ENCODE measurements around the gene PLLP.
"Not testable (repeated sequence)": the region's sequence is repeated elsewhere in the genome, so short reads cannot be mapped to it uniquely, and the experiment has no call there.

Gene PLLP

DNA sequence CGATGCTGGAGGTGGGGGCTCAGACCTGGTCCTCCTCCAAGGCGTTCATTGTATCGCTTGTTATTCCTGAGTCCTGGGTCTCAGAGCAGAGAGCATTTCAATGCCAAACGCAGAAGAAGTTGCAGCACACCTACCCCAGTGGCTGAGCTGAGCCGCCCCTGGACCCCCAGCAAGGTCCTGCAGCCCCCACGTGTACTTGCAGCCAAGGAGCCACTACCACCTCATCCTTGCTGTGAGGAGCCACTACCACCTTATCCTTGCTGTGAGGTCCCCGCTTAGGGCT lies 13.5 kb downstream of the PLLP start:
- DNase-seq, result no peak

DNA sequence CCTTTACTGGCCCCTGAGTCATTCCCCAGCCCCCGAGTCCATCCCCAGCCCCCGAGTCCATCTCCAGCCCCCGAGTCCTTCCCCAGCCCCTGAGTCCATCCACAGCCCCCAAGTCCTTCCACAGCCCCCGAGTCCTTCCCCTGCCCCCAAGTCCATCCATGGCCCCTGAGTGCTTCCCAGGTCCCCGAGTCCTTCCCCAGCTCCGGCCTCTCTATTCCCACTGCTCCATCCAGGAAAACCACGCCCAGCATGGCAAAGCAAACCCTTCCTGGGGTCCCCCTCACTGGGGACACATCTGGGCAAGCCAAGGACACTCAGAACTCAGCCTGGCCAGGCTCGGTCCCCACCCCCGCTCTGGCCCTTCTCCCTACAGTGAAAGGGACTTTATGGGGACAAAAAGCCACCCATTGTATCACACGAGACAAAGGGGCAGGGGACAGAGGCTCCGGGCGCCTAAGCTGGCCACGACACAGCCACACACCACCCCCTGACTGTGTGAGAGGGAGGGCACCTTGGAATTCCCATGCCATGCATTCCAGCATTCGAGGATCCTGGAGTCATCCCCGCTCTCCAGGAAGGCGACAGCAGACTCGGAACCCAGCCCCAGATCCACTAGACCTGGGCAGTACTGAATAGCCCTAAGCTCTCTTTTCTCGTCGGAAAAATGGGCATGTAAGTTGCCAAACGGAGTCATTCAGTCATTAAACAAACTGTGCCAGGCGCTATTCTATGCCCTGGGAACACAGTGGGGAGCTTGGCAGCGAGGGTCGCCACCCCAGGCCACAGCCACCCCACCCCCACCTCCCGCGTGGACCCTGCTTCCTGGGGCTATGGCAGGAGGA lies 14.0 kb downstream of the PLLP start:
- DNase-seq, result no peak

DNA sequence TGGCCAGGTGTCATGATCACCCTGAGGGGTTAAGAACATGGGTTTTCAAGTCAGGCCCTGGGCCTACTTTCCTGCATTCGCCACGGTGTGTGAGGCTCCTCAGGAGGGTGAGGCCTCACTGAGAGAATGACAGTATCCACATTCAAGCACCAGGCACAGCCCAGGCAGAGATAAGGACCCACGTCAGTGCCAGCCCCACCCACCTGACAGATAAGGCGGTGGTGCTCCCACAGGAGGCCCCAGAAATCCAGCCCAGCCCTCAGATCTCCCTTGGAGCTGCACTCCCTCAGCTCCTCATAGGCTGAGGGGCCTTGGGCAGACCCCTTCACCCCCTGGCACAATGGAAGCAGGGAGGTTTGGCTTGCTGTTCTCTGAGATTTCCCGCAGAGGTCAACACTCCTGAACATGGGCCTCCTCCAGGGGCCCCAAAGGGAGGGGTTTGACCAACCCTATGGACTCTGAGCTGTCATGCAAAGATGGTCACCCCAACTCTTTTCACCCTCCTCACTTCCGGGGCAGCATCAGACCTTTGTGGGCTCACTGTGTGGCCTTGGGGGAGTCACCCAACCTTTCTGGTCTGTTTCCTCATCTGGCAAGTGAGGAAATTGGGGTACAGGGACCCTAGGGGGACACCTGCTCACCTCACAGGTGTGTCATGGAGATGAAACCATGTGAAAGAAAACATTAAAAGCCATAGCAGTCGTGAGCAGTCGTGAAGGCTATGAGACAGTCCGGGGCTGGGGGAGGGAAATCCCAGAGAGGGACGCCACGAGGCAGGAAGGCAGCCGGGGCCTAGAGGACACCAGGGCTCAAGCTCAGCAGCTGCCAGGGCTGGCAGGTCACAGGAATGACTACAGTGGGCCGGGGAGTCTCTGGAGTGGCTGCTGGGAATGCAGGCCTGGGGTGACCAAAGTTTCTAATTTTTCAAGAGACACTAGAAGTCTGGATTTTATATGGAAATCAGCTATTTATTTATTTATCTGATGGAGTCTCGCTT lies 15.4 kb downstream of the PLLP start:
- no peak for DNase-seq

DNA sequence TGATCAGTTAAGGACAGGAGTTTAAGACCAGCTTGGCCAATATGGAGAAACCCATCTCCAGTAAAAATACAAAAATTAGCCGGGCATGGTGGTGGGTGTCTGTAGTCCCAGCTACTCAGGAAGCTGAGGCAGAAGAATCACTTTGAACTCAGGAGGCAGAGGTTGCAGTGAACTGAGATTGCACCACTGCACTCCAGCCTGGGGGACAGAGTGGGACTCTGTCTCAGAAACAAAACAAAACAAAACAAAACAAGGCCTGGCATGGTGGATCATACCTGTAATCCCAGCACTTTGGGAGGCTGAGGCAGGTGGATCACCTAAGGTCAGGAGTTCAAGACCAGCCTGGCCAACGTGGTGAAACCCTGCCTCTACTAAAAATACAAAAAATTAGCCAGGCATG lies 17.1 kb downstream of the PLLP start:
- not testable (repeated sequence) for DNase-seq

DNA sequence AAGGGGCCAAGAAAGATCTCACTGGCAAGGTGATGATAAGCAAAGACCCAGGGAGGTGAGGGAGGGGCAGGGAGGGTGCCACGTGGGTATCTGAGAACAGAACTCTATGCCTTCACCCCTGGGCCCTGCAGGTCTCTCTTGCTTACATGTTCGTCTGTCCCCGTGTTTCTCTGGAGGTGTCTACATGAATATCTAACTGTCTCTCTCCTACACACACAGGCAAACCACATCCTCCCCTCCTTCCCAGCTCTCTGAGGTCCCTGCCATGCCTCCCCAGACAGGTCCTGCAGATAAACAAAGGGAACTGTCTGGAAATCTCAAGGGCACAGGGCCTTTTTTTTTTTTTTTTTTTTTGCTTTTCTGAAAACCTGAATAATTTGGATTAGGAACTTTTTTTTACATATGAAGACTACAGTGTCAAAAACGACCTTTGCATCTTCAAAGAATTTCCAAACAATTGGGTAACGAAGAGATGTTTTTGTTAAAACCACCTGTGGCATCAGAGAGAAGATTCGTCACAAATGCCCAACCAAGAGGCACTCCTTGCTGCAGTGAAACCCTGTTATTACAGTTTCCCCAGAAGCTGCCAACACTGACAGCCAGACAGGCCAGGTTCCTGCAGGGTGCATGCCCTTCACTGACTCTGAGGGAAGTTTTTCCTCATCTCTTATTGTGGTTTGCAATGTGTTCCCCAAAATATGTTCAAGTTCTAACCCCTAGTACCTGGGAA lies 17.8 kb downstream of the PLLP start:
- DNase-seq, result peak in 1 of 2 donors; percentile 38

DNA sequence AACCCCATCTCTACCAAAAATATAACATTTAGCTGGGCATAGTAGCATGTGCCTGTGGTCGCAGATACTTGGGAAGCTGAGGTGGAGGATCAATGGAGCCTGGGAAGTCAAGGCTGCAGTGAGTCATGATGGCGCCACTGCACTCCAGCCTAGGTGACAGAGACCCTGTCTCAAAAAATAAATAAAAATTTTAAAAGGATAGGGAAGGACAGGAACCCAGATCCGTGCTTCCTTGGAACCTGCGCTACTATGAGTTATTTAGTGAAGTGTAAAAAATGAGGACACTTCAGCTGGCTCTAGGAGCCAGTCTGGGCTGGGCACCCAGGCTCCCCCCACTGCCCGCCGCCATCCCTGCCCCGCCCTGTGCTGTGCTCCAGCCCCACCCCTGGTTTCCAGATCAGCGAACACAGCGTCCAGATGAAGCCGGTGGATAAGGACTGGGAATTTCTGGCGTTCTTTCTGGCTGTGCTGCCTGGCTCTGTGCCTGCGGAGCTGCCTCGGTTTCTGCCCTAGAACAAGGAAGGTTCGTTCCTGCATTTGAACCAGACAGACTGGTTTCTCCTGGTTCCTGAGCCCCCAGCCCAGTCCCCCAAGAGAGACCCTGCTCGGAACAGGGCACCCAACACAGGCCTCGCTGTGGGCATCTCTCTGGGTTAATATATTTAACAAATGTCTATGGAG lies 18.5 kb downstream of the PLLP start:
- no peak for DNase-seq

DNA sequence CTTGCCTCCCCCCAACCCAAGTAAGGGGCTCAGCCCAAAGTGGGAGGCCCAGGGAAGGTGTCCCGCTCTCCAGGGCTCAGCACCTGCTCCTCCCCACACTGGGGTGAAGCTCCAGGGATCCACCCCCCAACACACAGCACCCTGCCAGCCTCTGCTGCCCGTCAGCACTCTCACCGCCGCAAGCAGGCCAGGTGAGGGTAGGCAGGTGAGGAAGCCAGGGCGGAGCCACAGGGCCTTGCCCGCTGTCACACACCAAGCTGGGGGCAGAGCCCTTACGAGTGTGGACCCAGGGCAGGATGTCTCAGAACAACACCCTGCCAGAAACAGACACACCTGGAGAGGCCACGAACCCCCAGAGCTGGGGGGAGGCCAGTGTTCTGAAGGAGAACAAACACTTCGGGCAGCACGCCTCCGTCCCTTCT lies 19.5 kb downstream of the PLLP start:
- DNase-seq, result no peak

DNA sequence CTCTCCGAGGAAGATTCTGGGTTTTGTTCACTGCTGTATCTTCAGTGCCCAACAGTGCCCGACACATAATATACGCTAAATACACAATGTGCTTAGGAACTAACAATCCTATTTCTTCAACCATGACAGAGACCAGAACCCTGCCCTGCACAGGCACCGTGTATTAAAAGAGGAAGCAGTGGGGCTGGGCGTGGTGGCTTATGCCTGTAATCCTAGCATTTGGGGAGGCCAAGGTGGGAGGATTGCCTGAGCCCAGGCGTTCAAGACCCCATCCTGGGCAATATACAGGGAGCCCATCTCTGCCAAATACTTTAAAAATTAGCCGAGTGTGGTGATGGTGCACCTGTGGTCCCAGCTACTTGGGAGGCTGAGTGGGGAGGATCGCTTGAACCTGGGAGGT lies 20.1 kb downstream of the PLLP start:
- no peak for DNase-seq

DNA sequence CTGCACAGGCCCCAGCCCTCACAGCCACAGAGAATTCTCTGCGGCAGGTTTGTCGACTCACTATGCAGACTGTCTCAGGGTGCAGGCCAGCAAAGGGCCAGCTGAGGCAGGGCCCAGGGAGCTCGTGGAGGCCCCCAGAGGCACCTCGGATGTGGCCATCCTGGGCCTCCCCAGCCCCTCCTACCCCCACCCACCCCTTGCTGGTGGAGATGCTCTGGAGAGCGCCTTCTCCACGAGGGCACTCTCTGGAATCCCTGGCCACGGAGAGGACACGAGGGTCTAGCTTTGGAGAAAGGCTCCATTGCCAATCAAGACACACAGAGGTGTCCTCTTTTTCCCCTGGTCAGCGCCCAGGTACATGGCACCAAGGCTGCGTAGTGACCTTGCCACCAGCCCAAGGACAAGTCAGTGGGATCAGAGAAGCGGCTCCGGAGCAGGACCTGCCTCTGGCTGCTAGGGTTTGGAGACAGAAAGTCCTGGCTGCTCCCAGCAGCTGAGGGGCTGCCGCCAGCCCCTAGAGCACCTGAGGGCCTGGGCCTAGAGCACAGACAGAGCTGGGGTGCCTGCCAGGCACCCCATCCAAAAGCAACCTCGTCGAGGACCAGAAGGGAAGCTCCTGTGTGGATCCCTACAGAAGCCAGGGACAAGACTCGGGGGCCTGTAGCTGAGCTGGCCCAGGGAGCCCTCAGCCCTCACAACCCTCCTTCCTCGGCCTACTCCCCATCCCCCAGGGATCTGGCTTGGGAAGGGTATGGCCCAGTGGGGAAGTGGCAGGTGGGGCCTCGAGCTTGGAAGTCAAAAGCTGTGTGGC lies 20.7 kb downstream of the PLLP start:
- no peak for DNase-seq

DNA sequence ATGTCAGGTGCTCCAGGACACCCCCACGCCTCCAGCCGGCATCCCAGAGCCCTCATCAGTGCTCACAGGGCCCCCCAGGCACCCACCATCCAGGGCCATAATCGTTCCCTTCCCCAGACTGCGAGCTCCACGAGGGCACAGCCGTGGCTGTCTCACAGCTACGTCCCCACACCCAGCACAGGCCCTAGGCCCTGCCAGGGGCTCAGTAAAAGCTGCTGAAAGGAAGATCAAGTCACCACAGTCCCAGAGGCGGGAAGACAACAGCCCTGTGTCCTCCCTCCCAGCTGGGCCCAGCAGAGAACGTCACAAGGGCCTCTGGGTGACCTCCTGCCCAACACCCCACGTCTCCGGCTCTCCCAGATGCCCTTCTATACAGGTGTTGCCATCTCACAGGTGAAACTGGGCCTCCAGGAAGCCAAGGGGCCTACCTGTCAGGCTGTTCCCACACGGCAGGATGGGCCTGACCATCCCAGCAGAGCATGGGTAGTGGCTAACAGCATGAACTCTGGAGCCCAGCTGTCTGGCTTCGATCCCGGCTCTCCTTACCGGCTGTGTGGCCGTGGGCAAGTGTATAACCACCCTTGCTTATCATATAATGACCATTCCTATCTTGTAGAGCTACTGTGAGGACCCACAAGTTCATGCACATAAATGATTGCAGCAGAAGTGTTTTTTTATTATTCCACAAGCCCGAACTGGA lies 21.5 kb downstream of the PLLP start:
- no peak for DNase-seq

DNA sequence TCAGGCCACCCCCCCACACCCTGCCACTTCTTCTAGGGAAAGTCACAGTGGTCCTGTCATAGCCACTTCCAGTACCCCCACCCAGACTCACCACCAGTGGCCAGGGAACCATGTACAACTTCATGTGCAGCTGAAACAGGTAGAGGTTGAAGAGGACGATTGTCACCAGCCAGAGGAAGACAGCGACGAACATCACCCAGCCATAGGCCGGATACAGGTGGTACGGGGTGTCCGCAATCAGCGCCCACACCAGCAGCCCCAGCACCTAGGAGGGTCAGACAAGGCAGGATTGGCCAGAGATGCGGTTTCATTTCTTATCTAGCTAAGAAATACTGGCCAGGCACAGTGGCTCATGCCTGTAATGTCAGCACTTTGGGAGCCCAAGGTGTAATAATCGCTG lies 22.7 kb downstream of the PLLP start:
- no peak for DNase-seq

DNA sequence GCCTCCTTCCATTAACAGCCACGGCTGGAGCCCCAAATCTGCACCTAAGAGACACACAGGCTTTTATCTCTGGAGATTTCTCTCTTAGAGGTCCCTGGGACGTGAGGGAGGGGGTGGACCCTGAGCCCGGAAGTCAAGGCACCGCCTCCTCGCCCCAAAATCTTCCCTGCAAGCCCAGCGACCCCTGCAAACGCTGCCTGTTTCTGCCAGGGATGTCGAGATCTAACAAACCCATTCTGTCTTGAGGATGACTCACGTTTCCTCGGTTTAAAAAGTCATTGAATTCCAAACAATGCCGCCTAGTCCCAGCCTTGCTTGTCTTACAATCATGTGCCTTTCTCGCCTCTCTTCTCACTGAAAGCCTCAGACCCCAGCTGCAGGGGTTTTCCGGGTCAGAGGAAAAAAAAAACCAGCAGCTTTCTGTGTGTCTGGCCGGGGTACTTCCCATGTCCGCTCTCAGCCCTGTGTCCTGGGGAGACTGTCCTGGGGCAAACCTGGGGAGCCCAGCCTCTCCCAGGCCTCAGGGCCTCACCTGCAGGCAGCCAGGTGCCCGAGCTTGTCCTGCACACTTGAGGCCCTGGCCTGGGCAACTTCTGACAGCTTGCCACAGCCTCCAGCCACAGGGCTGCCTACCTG lies 24.1 kb downstream of the PLLP start:
- DNase-seq, result peak in 1 of 2 donors; percentile 14

DNA sequence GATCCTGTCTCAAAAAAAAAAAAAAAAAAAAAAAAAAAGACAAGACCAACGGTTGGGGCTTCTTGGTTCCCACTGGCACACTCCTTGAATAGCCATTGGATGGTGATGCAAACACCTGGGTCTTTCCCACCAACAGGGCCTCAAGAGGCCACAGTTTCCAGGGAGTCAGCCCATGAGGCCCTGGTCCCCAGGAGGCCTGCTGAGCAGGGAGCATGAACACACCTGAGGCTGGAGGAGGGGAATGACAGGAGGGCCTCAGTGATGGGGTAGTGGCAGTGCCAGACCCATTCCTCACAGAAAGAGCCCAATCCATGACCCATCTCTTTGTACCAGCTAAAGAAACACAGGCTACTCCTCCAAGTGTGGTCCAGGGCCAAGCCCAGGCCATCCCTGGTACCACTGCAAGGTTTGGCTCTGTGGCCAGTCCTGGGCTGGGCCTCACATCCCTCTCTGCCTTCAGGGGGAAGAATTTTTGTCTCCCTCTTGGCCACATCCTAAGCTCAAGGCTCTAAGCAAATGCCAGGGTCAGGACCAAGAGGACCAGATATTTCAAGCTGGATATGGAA lies 25.5 kb downstream of the PLLP start:
- no peak for DNase-seq

DNA sequence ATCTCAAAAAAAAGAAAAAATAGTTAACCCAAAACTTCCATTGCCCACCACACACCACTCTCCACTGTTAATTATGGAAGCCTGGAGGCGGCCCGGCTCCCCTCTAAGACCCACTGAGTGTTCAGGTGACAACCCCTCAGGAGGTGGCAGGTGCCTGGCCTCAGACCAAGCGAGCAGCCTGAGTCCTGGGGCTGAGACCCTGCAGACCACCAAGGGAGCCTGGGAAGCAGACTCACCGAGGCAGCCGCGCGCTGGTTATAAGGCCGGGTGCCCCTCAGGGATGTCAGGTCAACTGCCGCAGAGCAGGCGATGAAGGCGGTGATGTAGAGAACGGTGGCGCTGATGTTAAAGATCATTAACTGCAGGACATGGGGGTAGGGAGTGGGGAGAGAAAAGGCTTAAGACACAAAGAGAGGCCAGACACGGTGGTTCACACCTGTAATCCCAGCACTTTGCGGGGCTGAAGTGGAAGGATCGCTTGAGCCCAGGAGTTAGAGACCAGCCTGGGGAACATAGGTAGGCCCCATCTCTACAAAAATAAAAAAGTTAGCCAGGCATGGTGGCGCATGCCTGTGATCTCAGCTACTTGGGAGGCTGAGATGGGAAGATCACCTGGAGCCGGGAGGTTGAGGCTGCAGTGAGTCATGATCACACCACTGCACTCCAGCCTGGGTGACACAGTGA lies 26.1 kb downstream of the PLLP start:
- DNase-seq, result no peak

DNA sequence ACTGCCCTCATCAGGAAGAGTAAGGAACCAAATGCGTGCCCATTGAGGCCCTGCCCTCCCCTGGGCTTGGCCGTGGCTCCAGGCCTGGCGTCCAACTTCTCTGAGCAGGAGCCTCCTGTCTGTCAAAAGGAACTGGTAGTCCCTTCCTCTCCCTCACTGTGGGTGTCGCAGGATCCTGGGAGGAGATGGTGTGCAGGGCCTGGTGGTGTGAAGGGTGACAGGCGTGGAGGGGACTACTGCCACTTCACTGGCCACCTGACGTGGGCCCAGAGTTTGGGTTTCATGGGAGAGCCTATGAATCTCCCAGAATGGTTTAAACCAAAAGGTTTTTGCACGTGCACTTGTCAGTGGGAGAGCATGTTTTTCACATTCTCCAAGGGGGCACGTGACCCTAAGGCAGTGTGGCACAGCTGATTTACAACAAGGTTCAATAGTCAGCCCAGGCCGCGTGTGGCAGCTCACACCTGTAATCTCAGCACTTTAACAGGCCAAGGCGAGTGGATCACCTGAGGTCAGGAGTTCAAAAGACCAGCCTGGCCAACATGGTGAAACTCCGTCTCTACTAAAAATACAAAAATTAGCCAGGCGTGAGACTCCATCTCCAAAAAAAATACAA lies 26.9 kb downstream of the PLLP start:
- DNase-seq, result no peak

DNA sequence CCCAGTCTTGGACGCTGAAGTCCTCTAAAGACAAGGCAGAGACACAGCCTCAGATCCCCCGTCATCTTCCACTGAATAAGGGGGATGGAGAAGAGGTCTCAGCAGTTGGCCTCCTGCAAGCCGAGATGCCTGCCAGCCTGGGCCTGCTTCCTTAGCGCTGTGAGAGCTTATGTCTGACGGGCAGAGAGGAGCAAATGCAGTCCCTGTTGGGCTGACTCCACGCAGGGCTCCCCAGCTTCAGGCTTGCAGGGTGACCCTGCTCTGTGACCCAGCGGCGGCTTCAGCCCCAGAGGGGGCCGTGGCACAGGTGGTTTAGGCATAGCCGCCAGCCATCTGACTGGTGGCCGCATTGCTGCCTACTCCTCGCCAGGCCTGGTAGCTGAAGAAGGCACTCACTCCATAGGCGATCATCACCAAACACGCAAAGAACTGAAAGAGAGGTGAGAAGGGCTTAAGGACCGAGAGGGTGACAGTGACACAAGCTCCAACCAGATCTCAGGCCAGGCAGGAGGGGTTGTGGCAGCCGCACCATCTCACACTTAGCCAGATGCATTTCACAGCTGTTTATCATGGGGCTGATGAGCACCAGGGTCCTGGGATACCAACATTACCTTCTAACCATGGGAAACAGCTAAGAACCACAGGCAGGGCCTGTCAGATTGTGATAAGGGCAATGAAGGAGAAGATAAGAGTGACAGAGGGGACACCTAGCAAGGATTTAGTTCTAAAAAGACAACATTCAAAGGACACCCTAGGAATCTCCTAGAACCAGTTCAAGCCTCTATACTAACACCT lies 27.7 kb downstream of the PLLP start:
- DNase-seq, result no peak

DNA sequence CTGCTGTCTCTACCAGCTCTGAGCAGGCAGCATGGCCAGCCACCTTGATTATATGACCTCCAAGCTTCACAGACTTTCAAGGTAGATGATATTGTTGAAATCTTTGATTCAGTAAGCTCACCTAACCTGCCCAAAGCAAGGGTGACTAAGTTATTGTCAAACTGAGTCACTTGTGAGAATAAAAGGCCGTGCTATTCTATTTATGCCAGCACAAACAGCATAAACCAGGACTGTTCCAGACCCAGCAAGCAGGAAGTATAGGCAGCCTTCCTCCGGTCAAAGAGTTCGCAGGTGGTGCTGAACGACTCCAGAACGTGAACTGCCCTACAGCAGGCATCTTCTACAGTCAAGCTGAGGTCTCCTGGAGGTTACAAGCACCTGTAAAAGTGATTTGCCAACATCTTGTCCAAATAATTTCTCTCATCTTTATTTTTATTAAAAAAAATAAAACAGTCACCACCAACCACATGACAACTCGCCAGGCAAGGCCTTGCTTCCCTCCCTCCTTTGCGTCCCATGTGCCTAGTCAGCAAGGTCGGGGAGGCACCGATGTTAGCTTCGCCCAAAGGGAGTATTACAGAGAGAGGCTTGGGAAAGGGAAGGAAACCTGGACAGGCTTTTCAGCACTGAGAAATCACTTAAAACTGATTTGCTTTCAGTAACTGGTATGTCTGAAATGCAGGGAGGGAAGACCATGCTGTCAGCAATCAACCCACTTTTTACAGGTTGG lies 28.6 kb downstream of the PLLP start:
- no peak for DNase-seq

DNA sequence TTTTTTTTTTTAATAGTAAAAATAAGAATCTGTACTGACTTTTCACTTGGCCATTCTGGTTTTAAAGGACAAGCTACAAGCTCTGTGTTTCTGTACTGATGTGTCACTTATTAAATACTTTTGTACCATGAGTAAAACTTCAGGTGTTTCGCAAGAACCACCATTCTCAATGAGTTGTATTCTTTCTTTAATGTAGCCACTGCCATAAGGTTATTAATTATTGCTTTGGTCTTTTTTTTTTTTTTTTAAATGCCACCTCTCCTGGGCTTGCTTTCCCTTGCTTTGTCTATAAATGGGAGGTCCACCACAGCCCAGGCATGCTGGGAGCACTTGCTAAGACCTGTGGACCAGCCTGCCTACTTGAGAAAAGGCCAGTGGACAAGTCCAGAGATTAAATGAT lies 31.0 kb downstream of the PLLP start:
- no peak for DNase-seq
